Endothelial cell of umbilical vein (primary cell): ENCODE data around the gene REC8. TPM values are rescaled to one million over a fixed set of nuclear protein-coding genes. Genes with fewer than 3 reads are reported as not detected.

Experiments
- BruUV-seq: library from RNA; stranded (reverse); fragments of 400-500 nt; replicated peaks from 2 replicates; lab custom pipeline; 2021; lab: Mats Ljungman, UMichigan
- CTCF ChIA-PET: fragments of 300-600, 350-600 bp; sonication (Branson Sonifier 250); formaldehyde crosslinking; loops from one replicate; lab custom pipeline; 2021; ENCODE audit warnings: antibody characterized with exemption, inconsistent platforms; lab: Charles Lee
- POLR2A ChIA-PET: fragments of 300-600, 350-600 bp; sonication (Branson Sonifier 250); formaldehyde crosslinking; loops from one replicate; lab custom pipeline; 2021; ENCODE audit warnings: antibody characterized with exemption, inconsistent platforms; lab: Charles Lee
- DNase-seq: peaks from one replicate; pipeline ENCODE4 v3.0.0-alpha.2; 2011; ENCODE audit warnings: low read depth, low spot score
- FAIRE-seq: peaks from 2 replicates; lab custom pipeline; 2011; peaks lifted over from hg19 to GRCh38; lab: Jason Lieb, UNC
- H2AFZ ChIP-seq: 2 replicates; pipeline ENCODE4 v1.6.0; 2012; ENCODE audit warnings: low read depth, low read length, control low read depth, inconsistent platforms
- H3K27ac ChIP-seq: 2 replicates; pipeline ENCODE4 v1.5.1; 2011; ENCODE audit warnings: low read depth, mild to moderate bottlenecking, control low read depth, low read length, moderate library complexity; ENCODE audit not compliant: insufficient read depth
- H3K27me3 ChIP-seq, 2 experiments: 2 replicates each; pipeline versions ENCODE4 v1.6.0 to v1.6.1; 2011; ENCODE audit warnings: low read length in 2 of 2, mixed read lengths in 1 of 2; ENCODE audit not compliant: control insufficient read depth in 2 of 2, insufficient read depth in 2 of 2
- H3K36me3 ChIP-seq, 2 experiments: 2 replicates in 1 of 2; 3 replicates in 1 of 2; pipeline ENCODE4 v1.5.1; 2011; ENCODE audit warnings: low read length in 2 of 2, mild to moderate bottlenecking in 1 of 2, moderate library complexity in 1 of 2; ENCODE audit not compliant: control insufficient read depth in 2 of 2, insufficient read depth in 2 of 2; ENCODE audit errors: extremely low read depth in 1 of 2
- H3K4me1 ChIP-seq: 3 replicates; pipeline ENCODE4 v1.5.1; 2011; ENCODE audit warnings: mild to moderate bottlenecking, low read length; ENCODE audit not compliant: control insufficient read depth, insufficient read depth; ENCODE audit errors: extremely low read depth
- H3K4me2 ChIP-seq: 2 replicates; pipeline ENCODE4 v1.6.1; 2011; ENCODE audit warnings: low read length, control low read depth, mixed read lengths; ENCODE audit not compliant: insufficient read depth
- H3K4me3 ChIP-seq, 3 experiments: fragments of 200-600 bp in 1 of 3; sonication (generic), shearing (Covaris generic) in 1 of 3; replicated peaks in 1 of 3; 2 replicates each; pipeline ENCODE4 v1.5.1; 2011 to 2016; ENCODE audit warnings: control low read depth in 3 of 3, low read length in 3 of 3, mild to moderate bottlenecking in 2 of 3, inconsistent platforms in 1 of 3, low read depth in 1 of 3, moderate library complexity in 1 of 3; ENCODE audit not compliant: insufficient read depth in 1 of 3
- H3K79me2 ChIP-seq: 2 replicates; pipeline ENCODE4 v1.6.0; 2012; ENCODE audit warnings: low read length, inconsistent platforms; ENCODE audit not compliant: control insufficient read depth, insufficient read depth
- H3K9ac ChIP-seq: replicated peaks from 2 replicates; pipeline ENCODE3; 2011; ENCODE audit warnings: low read length, control low read depth; ENCODE audit not compliant: insufficient read depth; ENCODE audit errors: extremely low read depth
- H3K9me1 ChIP-seq: replicated peaks from 3 replicates; pipeline ENCODE4 v1.6.0; 2011; ENCODE audit warnings: mild to moderate bottlenecking, low read length; ENCODE audit not compliant: control insufficient read depth, insufficient read depth; ENCODE audit errors: extremely low read depth
- H3K9me3 ChIP-seq: replicated peaks from 2 replicates; pipeline ENCODE4 v1.5.1; 2012; ENCODE audit warnings: low read length, inconsistent platforms; ENCODE audit not compliant: control insufficient read depth, insufficient read depth
- H4K20me1 ChIP-seq: replicated peaks from 2 replicates; pipeline ENCODE3; 2011; ENCODE audit warnings: mild to moderate bottlenecking, low read length; ENCODE audit not compliant: control insufficient read depth, insufficient read depth; ENCODE audit errors: extremely low read depth
- EZH2 ChIP-seq: IDR thresholded peaks from 2 replicates; pipeline ENCODE4 v1.6.1; 2012; ENCODE audit warnings: borderline replicate concordance, low read depth, mild to moderate bottlenecking, moderate library complexity, low read length, inconsistent platforms; ENCODE audit not compliant: severe bottlenecking
- FOS ChIP-seq: IDR thresholded peaks from 2 replicates; pipeline ENCODE4 v1.6.1; 2011; ENCODE audit warnings: mild to moderate bottlenecking, low read length, moderate library complexity, borderline replicate concordance; ENCODE audit not compliant: insufficient read depth
- GATA2 ChIP-seq: IDR thresholded peaks from 2 replicates; pipeline ENCODE4 v1.7.0; 2011; ENCODE audit warnings: low read depth, mild to moderate bottlenecking, moderate library complexity, mixed read lengths, low read length; ENCODE audit not compliant: insufficient read length, insufficient read depth
- MAX ChIP-seq: IDR thresholded peaks from 2 replicates; pipeline ENCODE4 v1.6.1; 2011; ENCODE audit not compliant: insufficient read depth, insufficient read length
- MYC ChIP-seq: IDR thresholded peaks from one replicate; pipeline ENCODE4 v1.6.1; 2011; ENCODE audit warnings: mild to moderate bottlenecking, low read depth, low read length
- POLR2A ChIP-seq: IDR thresholded peaks from 2 replicates; pipeline ENCODE4 v1.6.1; 2012; ENCODE audit warnings: low read depth, mild to moderate bottlenecking, control low read depth, low read length
- POLR2AphosphoS5 ChIP-seq: IDR thresholded peaks from 2 replicates; pipeline ENCODE4 v1.6.1; 2012; ENCODE audit warnings: low read depth, mild to moderate bottlenecking, control low read depth, low read length, moderate library complexity; ENCODE audit not compliant: insufficient read depth
- dilution Hi-C: fragments of 300-500 bp; cut with MboI; formaldehyde crosslinking; loops from one replicate; pipeline ENCODE4 v1.15.0; 2019; ENCODE audit warnings: low sequenced_read_pairs; ENCODE audit not compliant: extremely low pct_ligation_motif_present
- intact Hi-C: fragments of 100-400 bp; cut with micrococcal nuclease; formaldehyde crosslinking; loops from one replicate; pipeline ENCODE4 v1.10.0; 2022
- polyA plus RNA-seq, 4 experiments: library from polyadenylated mRNA; depleted of rRNA in 3 of 4; stranded (reverse) in 3 of 4; unstranded in 1 of 4; fragments of >200 nt; gene quantifications; 2 replicates each; pipeline versions ENCODE4 v1.2.1 to v1.2.3, GENCODE V29; 2011 to 2012; ENCODE audit warnings: missing spikeins in 1 of 4
- total RNA-seq: library from RNA; stranded (reverse); gene quantifications from 2 replicates; pipeline ENCODE4 v1.2.3, GENCODE V29; 2021
- TF ChIP-seq, protein P1 (sequence below), 2 donors: IDR thresholded peaks; 1 replicate in 1 of 2; 2 replicates in 1 of 2; pipeline ENCODE4 v1.5.1; 2011; ENCODE audit warnings: low read length in 2 of 2, mild to moderate bottlenecking in 2 of 2, moderate library complexity in 2 of 2, control low read depth in 1 of 2, inconsistent platforms in 1 of 2, low read depth in 1 of 2; ENCODE audit not compliant: insufficient read depth in 1 of 2; ENCODE audit errors: extremely low read depth in 1 of 2

Gene REC8
- total and polyA plus RNA-seq, 2 donors (not counting 3 experiments of a cell fraction or from before 2014, with no cell fraction given) = 12.5 to 33.6 TPM

GRCh38 chr14:24150567-24150966, 21.3 kb upstream of the REC8 start:
- Histone ChIP-seq H3K27ac (no peak overlapping the region), H3K4me3 (no peak overlapping the region), H3K4me2 (no peak overlapping the region), H3K36me3 (peaks cover 8 to 30% of the 10 kb centered on the region in 2 experiments), H3K9me3 (no peaks in the 10 kb centered on the region), H3K4me1 (peaks cover 14% of the 10 kb centered on the region), H3K9ac (no peak overlapping the region), H3K79me2 (peaks cover 21% of the 10 kb centered on the region), H4K20me1 (no peaks in the 10 kb centered on the region), H2AFZ (no peak overlapping the region), H3K9me1 (no peaks in the 10 kb centered on the region), H3K27me3 (no peaks in the 10 kb centered on the region)
- FAIRE-seq = no peak
- ChIA-PET POLR2A (no interaction called here), CTCF (interaction anchor here (7.8 kb wide), 1 partner anchor 10 kb away, joined by 63 read pairs; the partner anchor contains the start of gene IRF9)
- no TSS peak for BruUV-seq
- intact Hi-C loops (no loop called here), dilution Hi-C loops (no loop called here)
- TF ChIP-seq FOS (no peak), GATA2 (no peak), MAX (no peak), EZH2 (no peak), MYC (no peak), POLR2A (no peak), POLR2AphosphoS5 (no peak)
- TF ChIP-seq, protein P1, sequence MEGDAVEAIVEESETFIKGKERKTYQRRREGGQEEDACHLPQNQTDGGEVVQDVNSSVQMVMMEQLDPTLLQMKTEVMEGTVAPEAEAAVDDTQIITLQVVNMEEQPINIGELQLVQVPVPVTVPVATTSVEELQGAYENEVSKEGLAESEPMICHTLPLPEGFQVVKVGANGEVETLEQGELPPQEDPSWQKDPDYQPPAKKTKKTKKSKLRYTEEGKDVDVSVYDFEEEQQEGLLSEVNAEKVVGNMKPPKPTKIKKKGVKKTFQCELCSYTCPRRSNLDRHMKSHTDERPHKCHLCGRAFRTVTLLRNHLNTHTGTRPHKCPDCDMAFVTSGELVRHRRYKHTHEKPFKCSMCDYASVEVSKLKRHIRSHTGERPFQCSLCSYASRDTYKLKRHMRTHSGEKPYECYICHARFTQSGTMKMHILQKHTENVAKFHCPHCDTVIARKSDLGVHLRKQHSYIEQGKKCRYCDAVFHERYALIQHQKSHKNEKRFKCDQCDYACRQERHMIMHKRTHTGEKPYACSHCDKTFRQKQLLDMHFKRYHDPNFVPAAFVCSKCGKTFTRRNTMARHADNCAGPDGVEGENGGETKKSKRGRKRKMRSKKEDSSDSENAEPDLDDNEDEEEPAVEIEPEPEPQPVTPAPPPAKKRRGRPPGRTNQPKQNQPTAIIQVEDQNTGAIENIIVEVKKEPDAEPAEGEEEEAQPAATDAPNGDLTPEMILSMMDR (IDR thresholded peaks at IDR 0.05; ENCODE audit: extremely low read depth in 1 of 2, insufficient read depth in 1 of 2, low read depth in 1 of 2, low read length in 2 of 2) = no peak
- no peak for DNase-seq
